Hepatocyte (in vitro differentiated cells): Measurements from ENCODE around the gene IDUA. TPM values are rescaled to one million over a fixed set of nuclear protein-coding genes. Genes with fewer than 3 reads are reported as not detected.

ENCODE experiments used
- DNase-seq: peaks from one replicate; pipeline ENCODE4 v3.0.0-alpha.2; 2016; ENCODE audit warnings: low spot score
- H2AFZ ChIP-seq: fragments of 200-600 bp; sonication (generic); 2 replicates; pipeline ENCODE4 v1.6.0; 2016; ENCODE audit warnings: antibody characterized with exemption, mild to moderate bottlenecking
- H3K27ac ChIP-seq: fragments of 200-600 bp; sonication (generic); 2 replicates; pipeline ENCODE4 v1.5.1; 2016; ENCODE audit warnings: mild to moderate bottlenecking
- H3K27me3 ChIP-seq: fragments of 200-600 bp; sonication (generic); 2 replicates; pipeline ENCODE4 v1.6.1; 2016
- H3K36me3 ChIP-seq: fragments of 200-600 bp; sonication (generic); replicated peaks from 2 replicates; pipeline ENCODE4 v1.5.1; 2016; ENCODE audit warnings: low read depth; ENCODE audit not compliant: insufficient read depth
- H3K4me1 ChIP-seq: fragments of 200-600 bp; sonication (generic); 2 replicates; pipeline ENCODE4 v1.5.1; 2016; ENCODE audit warnings: mild to moderate bottlenecking, moderate library complexity; ENCODE audit not compliant: insufficient read depth
- H3K4me2 ChIP-seq: fragments of 200-600 bp; sonication (generic); 2 replicates; pipeline ENCODE4 v1.6.0; 2016
- H3K4me3 ChIP-seq: fragments of 200-600 bp; sonication (generic); 2 replicates; pipeline ENCODE4 v1.5.1; 2016; ENCODE audit warnings: mild to moderate bottlenecking
- H3K79me2 ChIP-seq: fragments of 200-600 bp; sonication (generic); 2 replicates; pipeline ENCODE4 v1.6.0; 2017; ENCODE audit warnings: mild to moderate bottlenecking
- H3K9me2 ChIP-seq: fragments of 200-600 bp; sonication (generic); replicated peaks from 2 replicates; pipeline ENCODE4 v1.6.0; 2017; ENCODE audit warnings: mild to moderate bottlenecking; ENCODE audit not compliant: insufficient read depth
- H3K9me3 ChIP-seq: fragments of 200-600 bp; sonication (generic); 2 replicates; pipeline ENCODE4 v1.5.1; 2016; ENCODE audit warnings: low read depth, mild to moderate bottlenecking
- H4K20me1 ChIP-seq: fragments of 200-600 bp; sonication (generic); 2 replicates; pipeline ENCODE4 v1.6.0; 2016; ENCODE audit warnings: mild to moderate bottlenecking; ENCODE audit not compliant: insufficient read depth, poor library complexity, severe bottlenecking
- EZH2 ChIP-seq: fragments of 200-600 bp; sonication (generic); IDR thresholded peaks from 2 replicates; pipeline ENCODE4 v1.6.1; 2016; ENCODE audit warnings: antibody characterized with exemption, mild to moderate bottlenecking, borderline replicate concordance
- EZH2phosphoT487 ChIP-seq: fragments of 200-600 bp; sonication (generic); IDR thresholded peaks from one replicate; pipeline ENCODE4 v1.6.1; 2018; ENCODE audit warnings: antibody characterized with exemption, mild to moderate bottlenecking, low read depth, moderate library complexity; ENCODE audit not compliant: unreplicated experiment, severe bottlenecking
- WGBS: methylation state at CpG from one replicate; pipeline ENCODE4 v1.1.6; 2016; ENCODE audit warnings: low lambda C conversion rate; ENCODE audit errors: missing lambda C conversion rate; 5-methylcytosine and 5-hydroxymethylcytosine counted together
- polyA plus RNA-seq: library from polyadenylated mRNA; unstranded; fragments of >200 nt; fragmentation: Nextera tagmentation; extraction: Ambion mirVana; gene quantifications from 2 replicates; pipeline ENCODE4 v1.2.1, GENCODE V29; 2016
- total RNA-seq: library from RNA; depleted of rRNA; stranded (reverse); fragments of >200 nt; gene quantifications from 2 replicates; pipeline ENCODE4 v1.2.3, GENCODE V29; 2014
- TF ChIP-seq, protein P1 (sequence below): fragments of 200-600 bp; sonication (generic); IDR thresholded peaks from 2 replicates; pipeline ENCODE4 v1.5.1; 2016; ENCODE audit warnings: antibody characterized with exemption, mild to moderate bottlenecking; ENCODE audit not compliant: poor library complexity

Gene IDUA
- total and polyA plus RNA-seq, 2 experiments from 2014 or later = 13.1 to 82.6 TPM

DNA sequence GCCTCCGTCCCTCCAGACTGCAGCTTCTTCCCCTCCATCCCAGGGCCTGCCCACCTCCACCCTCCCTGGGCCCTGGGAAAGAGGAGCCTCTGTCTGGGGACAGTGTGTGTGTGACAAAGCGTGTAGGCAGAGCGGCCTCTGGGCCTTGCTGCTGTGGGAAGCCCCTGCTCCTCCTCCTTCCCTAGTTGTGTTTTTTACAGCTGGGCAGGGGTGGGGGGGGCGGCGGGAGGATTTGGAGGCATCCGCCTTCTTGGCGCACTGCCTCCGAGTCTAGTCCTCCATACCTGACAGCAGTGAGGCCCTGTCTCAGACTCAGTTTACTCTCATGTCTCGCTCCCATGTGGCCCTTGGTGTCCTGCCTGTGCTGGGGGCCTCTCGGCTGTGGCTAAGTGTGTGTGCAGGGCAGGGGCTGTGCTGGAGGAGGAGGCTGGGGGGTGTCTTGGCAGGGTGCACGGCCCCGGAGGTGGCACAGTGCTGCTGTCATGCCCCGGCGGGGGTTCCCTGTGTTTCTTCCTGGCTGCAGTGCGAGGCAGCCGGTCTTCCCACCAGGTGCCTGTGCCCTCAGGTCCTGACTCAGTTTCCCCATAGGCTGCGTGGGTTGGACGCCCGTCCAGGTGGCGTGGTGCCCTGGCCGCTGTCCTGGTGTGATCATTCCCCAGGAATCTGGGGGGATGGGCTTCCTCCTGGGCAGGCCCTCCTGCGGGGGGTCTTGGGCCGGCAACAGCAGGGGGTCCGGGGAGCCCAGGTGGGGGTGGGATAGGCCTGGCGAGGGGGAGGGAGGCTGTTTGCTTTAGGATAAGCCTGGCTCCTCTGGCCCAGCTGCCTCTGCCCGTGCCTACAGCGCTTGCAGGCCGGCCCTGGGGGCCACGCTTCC lies 31.5 kb downstream of the IDUA start:
- no peak overlapping the region for H2AFZ ChIP-seq
- H3K9me2 ChIP-seq = no peaks in the 10 kb centered on the region
- no peaks in the 10 kb centered on the region for H3K27me3 ChIP-seq
- 78% methylated on average over 23 of the region's 29 CpGs for WGBS
- no peaks in the 10 kb centered on the region for H3K36me3 ChIP-seq
- H3K4me3 ChIP-seq = no peak overlapping the region
- peaks cover 7% of the 10 kb centered on the region for H3K79me2 ChIP-seq
- no peaks in the 10 kb centered on the region for H4K20me1 ChIP-seq
- DNase-seq = no peak
- TF ChIP-seq EZH2phosphoT487 (no peak), EZH2 (no peak)
- TF ChIP-seq, protein P1, sequence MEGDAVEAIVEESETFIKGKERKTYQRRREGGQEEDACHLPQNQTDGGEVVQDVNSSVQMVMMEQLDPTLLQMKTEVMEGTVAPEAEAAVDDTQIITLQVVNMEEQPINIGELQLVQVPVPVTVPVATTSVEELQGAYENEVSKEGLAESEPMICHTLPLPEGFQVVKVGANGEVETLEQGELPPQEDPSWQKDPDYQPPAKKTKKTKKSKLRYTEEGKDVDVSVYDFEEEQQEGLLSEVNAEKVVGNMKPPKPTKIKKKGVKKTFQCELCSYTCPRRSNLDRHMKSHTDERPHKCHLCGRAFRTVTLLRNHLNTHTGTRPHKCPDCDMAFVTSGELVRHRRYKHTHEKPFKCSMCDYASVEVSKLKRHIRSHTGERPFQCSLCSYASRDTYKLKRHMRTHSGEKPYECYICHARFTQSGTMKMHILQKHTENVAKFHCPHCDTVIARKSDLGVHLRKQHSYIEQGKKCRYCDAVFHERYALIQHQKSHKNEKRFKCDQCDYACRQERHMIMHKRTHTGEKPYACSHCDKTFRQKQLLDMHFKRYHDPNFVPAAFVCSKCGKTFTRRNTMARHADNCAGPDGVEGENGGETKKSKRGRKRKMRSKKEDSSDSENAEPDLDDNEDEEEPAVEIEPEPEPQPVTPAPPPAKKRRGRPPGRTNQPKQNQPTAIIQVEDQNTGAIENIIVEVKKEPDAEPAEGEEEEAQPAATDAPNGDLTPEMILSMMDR = no peak
- H3K9me3 ChIP-seq = no peaks in the 10 kb centered on the region
- H3K4me2 ChIP-seq = no peak overlapping the region
- H3K27ac ChIP-seq = no peak overlapping the region
- H3K4me1 ChIP-seq = peaks cover 13% of the 10 kb centered on the region

DNA sequence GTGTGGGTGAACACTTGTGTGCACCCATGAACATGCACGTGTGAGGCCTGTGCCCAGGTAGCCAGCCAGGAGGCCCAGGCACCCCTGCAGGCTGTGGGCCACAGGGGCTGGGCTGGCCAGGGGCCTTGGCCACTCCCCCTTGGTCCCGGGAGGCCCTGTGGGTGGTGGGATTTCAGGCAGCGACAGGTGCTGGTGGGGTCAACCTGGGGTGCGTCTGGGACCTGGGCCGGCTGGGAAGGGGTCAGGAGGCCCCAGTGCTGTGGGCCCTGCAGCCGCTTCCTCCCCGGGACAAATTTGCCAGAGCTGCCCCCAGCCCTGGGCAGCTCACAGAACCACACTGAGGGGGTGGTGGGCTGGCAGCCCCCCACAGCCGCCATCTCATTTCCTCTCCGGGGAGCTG lies 32.5 kb downstream of the IDUA start:
- no peak overlapping the region for H2AFZ ChIP-seq
- H3K4me3 ChIP-seq = no peak overlapping the region
- H3K9me2 ChIP-seq = no peaks in the 10 kb centered on the region
- no peak for DNase-seq
- peaks cover 7% of the 10 kb centered on the region for H3K79me2 ChIP-seq
- no peaks in the 10 kb centered on the region for H3K36me3 ChIP-seq
- peaks cover 13% of the 10 kb centered on the region for H3K4me1 ChIP-seq
- no peaks in the 10 kb centered on the region for H4K20me1 ChIP-seq
- H3K27me3 ChIP-seq = no peaks in the 10 kb centered on the region
- TF ChIP-seq EZH2 = no peak
- TF ChIP-seq, protein P1 = no peak
- H3K9me3 ChIP-seq = no peaks in the 10 kb centered on the region
- WGBS = 62% methylated on average over 9 of the region's 9 CpGs
- no peak overlapping the region for H3K27ac ChIP-seq
- H3K4me2 ChIP-seq = no peak overlapping the region

DNA sequence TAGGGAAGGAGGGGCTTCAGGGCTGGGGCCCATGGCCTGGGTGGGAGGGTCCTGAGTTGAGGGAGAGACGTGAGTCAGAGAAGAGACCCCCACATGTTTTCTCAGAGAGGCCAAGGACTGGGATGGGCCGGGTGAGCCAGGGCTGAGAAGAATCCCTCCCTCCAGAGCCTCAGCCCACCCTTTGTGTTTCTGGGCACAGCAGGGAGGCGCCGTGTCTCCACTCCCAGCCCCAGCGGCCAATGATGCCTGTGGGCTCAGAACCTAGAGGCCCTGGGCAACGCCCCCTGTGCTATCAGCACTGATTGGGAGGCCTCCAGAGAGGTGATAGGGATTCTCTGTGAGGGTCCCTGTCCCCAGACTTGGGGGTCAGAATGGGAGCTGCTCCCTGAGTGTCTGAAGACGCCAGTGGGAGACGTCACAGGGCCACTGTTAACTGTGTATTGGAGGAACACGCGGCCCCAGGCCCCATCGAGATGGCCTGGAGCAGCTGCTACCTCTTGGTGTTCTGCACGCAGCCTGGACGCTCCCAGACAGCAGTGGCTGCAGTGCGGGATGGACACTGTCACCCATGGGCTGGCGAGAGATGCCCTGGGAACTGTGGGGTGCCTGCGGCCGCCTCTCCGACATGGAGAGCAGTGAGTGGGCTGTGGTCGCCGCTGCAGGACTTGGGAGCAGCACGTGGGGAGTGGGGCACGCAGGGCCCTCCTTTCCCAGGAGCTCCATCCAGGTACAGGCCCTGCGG lies 33.1 kb downstream of the IDUA start:
- DNase-seq = no peak
- Histone ChIP-seq H2AFZ (no peak overlapping the region), H3K27ac (no peak overlapping the region), H3K79me2 (peaks cover 7% of the 10 kb centered on the region), H4K20me1 (no peaks in the 10 kb centered on the region), H3K4me2 (no peak overlapping the region), H3K9me3 (no peaks in the 10 kb centered on the region), H3K4me1 (peaks cover 13% of the 10 kb centered on the region), H3K36me3 (no peaks in the 10 kb centered on the region), H3K27me3 (no peaks in the 10 kb centered on the region), H3K9me2 (no peaks in the 10 kb centered on the region), H3K4me3 (no peak overlapping the region)
- TF ChIP-seq, protein P1 = no peak
- no peak for TF ChIP-seq EZH2phosphoT487
- no peak for TF ChIP-seq EZH2
- WGBS = 87% methylated on average over 22 of the region's 23 CpGs
